HG02973 (cell line): ENCODE results near the gene ESR2.
"Not testable (repeated sequence)": the region's sequence is repeated elsewhere in the genome, so short reads cannot be mapped to it uniquely, and the experiment has no call there.

ENCODE experiments used
- ATAC-seq: cut with Tn5 transposase; IDR thresholded peaks from one replicate; pipeline ENCODE4 v1.9.1; 2021; ENCODE audit warnings: moderate library complexity; ENCODE audit not compliant: unreplicated experiment

The ESR2 gene

DNA sequence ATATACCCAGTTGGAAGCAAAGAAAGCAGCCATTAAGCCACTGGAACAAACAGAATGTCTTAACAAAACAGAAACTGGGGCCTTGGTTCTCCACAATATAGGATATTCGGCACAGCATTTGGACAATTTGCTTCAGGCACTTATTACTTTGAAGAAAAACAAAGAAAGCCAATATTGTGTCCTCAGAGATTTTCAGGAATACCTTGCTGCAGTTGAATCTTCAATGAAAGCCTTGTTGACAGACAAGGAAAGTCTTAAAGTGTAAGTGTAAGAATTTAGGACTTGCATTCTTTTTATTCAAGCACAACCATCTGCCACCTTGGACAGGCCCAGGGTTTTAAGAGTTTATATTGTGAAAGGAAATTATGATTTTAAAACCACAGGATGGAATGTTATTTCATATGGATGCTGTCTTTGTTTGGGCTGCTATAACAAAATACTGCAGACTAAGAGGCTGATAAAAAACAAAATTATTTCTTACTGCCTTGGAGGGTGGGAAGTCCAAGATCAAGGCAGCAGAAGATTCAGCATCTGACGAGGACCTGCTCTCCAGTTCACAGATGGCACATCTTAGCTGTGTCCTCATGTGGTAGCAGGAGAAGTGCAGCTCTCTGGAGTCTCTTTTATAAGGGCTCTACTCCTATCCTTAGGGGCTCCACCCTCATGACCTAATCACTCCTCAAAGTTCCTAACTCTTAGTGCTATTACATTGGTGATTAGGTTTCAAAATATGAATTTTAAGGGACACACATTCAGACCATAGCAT, 244.4 kb downstream of the ESR2 start:
- no peak for ATAC-seq

DNA sequence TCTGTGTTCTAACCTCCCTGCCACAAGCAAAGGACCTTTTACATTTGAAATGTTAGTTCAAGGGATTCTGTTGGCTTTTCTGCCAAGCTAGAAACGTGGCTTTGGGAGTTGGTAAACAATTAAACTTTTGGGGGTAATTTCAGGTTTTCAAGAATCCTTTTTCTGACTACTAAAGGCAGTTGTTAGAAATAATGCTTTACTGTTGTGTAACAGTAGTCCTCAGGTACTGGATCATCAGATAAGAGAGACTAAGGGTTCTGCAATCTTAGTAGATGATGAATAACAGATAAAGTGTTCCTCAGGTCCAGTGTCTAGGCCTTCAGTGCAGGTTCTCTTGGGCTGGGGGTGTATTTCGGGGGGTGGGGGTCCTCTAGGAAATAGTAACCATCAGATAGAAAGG, 249.1 kb downstream of the ESR2 start:
- ATAC-seq = no peak

DNA sequence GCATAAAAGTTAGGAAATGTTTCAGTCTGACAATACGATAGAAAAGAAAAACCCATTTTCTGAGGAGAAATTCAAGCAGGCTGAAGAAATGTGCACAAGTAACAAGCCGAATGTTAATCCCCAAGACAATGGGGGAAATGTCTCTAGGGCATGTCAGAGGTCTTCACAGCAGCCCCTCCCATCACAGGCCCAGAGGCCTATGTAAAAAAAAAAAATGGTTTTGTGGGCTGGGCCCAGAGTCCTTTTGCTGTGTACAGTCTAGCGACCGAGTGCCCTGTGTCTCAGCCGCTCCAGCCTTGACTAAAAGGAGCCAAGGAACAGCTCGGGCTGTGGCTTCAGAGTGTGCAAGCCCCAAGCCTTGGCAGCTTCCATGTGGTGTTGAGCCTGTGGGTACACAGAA, 250.9 kb downstream of the ESR2 start:
- ATAC-seq = not testable (repeated sequence)

DNA sequence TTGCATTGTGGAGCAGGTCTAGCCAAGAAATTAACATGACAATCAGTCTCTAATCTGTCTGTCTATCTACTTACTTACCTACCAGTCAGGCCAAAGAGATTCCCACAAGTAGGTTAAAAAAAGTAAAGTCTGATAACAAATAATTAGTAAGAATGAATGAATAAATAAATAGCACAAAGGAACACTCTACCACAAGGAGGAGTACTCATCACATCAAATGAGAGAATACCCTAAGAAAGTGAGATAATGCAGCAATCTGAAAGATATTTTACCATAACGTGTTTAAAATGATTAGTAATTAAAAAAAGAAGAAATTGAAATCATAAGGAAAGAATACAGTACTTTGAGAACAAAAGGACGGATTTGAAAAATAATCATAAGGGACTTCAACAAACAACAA, 254.1 kb downstream of the ESR2 start:
- ATAC-seq = no peak

DNA sequence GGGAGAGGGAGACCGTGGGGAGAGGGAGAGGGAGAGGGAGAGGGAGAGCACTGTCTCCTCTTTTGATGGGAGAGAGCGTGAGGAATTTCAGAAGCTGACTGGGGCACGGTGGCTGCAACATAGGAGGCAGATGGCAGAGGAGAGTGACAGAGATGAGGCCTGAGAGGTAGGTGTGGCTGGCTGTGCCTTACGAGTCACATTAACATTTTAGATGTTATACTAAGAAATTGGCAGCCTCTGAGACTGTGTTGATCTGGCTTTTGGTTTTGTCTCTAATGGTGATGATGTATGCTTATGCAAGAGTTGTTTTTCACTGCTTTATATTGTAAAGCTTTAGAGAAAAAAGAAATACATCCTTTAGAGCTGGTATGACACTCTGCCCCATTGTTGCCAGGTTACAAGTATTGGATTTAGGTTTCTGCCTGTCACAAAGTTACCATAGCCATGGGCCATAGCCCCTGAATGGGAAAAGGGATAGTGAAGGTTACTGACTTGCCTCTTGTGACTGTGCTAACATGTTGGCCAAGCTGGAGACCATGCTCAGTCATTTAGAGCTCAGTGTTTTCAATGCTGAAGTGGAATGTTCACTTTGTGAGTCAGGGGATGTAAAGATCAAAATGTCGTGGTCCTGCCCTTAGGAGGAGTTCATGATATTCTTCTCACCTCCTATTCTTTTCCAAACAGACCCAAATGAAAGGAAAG, 255.2 kb downstream of the ESR2 start:
- no peak for ATAC-seq

DNA sequence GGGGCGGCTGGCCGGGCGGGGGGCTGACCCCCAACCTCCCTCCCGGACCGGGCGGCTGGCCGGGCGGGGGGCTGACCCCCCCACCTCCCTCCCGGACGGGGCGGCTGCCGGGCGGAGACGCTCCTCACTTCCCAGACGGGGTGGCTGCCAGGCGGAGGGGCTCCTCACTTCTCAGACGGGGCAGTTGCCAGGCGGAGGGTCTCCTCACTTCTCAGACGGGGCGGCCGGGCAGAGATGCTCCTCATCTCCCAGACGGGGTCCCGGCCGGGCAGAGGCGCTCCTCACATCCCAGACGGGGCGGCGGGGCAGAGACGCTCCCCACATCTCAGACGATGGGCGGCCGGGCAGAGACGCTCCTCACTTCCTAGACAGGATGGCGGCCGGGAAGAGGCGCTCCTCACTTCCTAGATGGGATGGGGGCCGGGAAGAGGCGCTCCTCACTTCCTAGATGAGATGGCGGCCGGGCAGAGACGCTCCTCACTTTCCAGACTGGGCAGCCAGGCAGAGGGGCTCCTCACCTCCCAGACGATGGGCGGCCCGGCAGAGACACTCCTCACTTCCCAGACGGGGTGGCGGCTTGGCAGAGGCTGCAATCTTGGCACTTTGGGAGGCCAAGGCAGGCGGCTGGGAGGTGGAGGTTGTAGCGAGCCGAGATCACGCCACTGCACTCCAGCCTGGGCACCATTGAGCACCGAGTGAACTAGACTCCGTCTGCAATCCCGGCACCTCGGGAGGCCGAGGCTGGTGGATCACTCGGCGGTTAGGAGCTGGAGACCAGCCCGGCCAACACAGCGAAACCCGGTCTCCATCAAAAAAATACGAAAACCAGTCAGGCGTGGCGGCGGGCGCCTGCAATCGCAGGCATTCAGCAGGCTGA, 256.1 kb downstream of the ESR2 start:
- ATAC-seq = not testable (repeated sequence)

DNA sequence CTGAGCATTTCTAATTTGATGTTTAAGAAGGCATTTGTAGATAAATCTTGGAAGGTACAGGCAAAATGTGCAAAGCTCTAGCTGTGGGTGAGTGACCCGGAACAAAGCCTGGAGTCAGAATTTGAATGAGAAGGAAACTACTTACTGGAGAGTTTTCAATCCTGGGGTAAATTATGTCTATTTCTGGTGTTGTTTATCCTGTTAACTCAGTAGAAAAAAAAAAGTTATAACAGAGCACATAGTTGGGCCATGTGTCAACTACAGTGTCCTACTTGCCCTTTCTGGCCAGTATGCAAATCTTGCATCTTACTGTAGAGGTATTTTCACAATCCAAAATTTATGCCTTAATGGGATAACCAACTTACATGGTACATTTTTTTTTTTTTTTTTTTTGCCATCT, 259.0 kb downstream of the ESR2 start:
- ATAC-seq = no peak
